SK-N-SH (cell line): Measurements from ENCODE around the gene PIGW. TPM values are rescaled to one million over a fixed set of nuclear protein-coding genes. Genes with fewer than 3 reads are reported as not detected.

Source experiments
- CTCF ChIA-PET: fragments of 300-600, 350-600 bp; formaldehyde crosslinking; extraction: SDS; loops from one replicate; lab custom pipeline; 2021; lab: Yijun Ruan, JAX
- POLR2A ChIA-PET: fragments of 350-600 bp; sonication (Branson Sonifier 250); formaldehyde crosslinking; extraction: SDS; loops from one replicate; lab custom pipeline; 2020; ENCODE audit warnings: antibody characterized with exemption, inconsistent platforms; lab: Yijun Ruan, JAX
- DNase-seq: peaks from one replicate; pipeline ENCODE4 v3.0.0; 2012
- H2AFZ ChIP-seq: fragments of 200-600 bp; sonication (generic); 2 replicates; pipeline ENCODE4 v1.8.1; 2016; ENCODE audit warnings: antibody characterized with exemption, mild to moderate bottlenecking, low read depth
- H3F3A ChIP-seq: fragments of 200-600 bp; sonication (generic); replicated peaks from 2 replicates; pipeline ENCODE3; 2016; ENCODE audit warnings: antibody characterized with exemption, mild to moderate bottlenecking; ENCODE audit not compliant: insufficient read depth
- H3K27ac ChIP-seq, 2 experiments: fragments of 200-500 bp in 1 of 2; fragments of 200-600 bp in 1 of 2; sonication (Bioruptor generic) in 1 of 2; sonication (generic), shearing (Covaris generic) in 1 of 2; 2 replicates each; pipeline versions ENCODE4 v1.5.1 to v1.6.1; 2014 to 2016; ENCODE audit warnings: low read depth in 2 of 2, inconsistent platforms in 1 of 2, low read length in 1 of 2, mild to moderate bottlenecking in 1 of 2, mixed read lengths in 1 of 2
- H3K27me3 ChIP-seq: fragments of 200-600 bp; sonication (generic), shearing (Covaris generic); 2 replicates; pipeline ENCODE4 v1.6.1; 2016; ENCODE audit warnings: mixed run types; ENCODE audit not compliant: insufficient read depth
- H3K36me3 ChIP-seq, 2 experiments: fragments of 200-500 bp in 1 of 2; fragments of 200-600 bp in 1 of 2; sonication (Bioruptor generic) in 1 of 2; sonication (generic) in 1 of 2; replicated peaks in 1 of 2; 2 replicates each; pipeline versions ENCODE3 to v1.5.1; 2014 to 2016; ENCODE audit warnings: low read length in 1 of 2, mild to moderate bottlenecking in 1 of 2; ENCODE audit not compliant: insufficient read depth in 2 of 2, control insufficient read depth in 1 of 2
- H3K4me1 ChIP-seq, 2 experiments: fragments of 200-500 bp in 1 of 2; fragments of 200-600 bp in 1 of 2; sonication (Bioruptor generic) in 1 of 2; sonication (generic), shearing (Covaris generic) in 1 of 2; 2 replicates each; pipeline versions ENCODE4 v1.5.1 to v1.6.1; 2014 to 2016; ENCODE audit warnings: low read depth in 1 of 2, low read length in 1 of 2, mixed run types in 1 of 2; ENCODE audit not compliant: insufficient read depth in 2 of 2, control insufficient read depth in 1 of 2
- H3K4me2 ChIP-seq: fragments of 200-600 bp; sonication (generic), shearing (Covaris generic); 2 replicates; pipeline ENCODE4 v1.6.1; 2017; ENCODE audit warnings: mixed run types
- H3K4me3 ChIP-seq, 2 experiments: fragments of 200-500 bp in 1 of 2; fragments of 200-600 bp in 1 of 2; sonication (Bioruptor generic) in 1 of 2; sonication (generic), shearing (Covaris generic) in 1 of 2; 2 replicates each; pipeline versions ENCODE4 v1.5.1 to v1.8.1; 2014 to 2016; ENCODE audit warnings: low read depth in 2 of 2, inconsistent platforms in 1 of 2, low read length in 1 of 2, mild to moderate bottlenecking in 1 of 2, mixed read lengths in 1 of 2, moderate library complexity in 1 of 2
- H3K79me2 ChIP-seq: fragments of 200-600 bp; sonication (generic); 2 replicates; pipeline ENCODE4 v1.8.1; 2017; ENCODE audit warnings: mild to moderate bottlenecking; ENCODE audit not compliant: insufficient read depth
- H3K9ac ChIP-seq: fragments of 200-600 bp; sonication (generic); 2 replicates; pipeline ENCODE4 v1.6.1; 2017; ENCODE audit warnings: mixed run types
- H3K9me2 ChIP-seq: fragments of 200-600 bp; sonication (generic); 2 replicates; pipeline ENCODE4 v1.6.1; 2017; ENCODE audit warnings: mixed run types
- H3K9me3 ChIP-seq: fragments of 200-600 bp; sonication (generic); 2 replicates; pipeline ENCODE4 v1.6.1; 2017; ENCODE audit warnings: mixed run types, mild to moderate bottlenecking, moderate library complexity
- H4K20me1 ChIP-seq: fragments of 200-600 bp; sonication (generic); 2 replicates; pipeline ENCODE4 v1.6.1; 2017; ENCODE audit warnings: mild to moderate bottlenecking, mixed run types; ENCODE audit not compliant: insufficient read depth
- CTCF ChIP-seq: fragments of 200-600 bp; sonication (generic); IDR thresholded peaks from 2 replicates; pipeline ENCODE4 v1.6.1; 2017; ENCODE audit warnings: antibody characterized with exemption, mild to moderate bottlenecking, moderate library complexity
- ELF1 ChIP-seq: IDR thresholded peaks from 2 replicates; pipeline ENCODE4 v1.4.0; 2012
- EP300 ChIP-seq, 2 experiments: IDR thresholded peaks; 2 replicates each; pipeline versions ENCODE4 v1.4.0 to v1.6.1; 2012; ENCODE audit warnings: borderline replicate concordance in 1 of 2, low read depth in 1 of 2, low read length in 1 of 2
- FOXJ3 ChIP-seq: sonication (generic); formaldehyde crosslinking; IDR thresholded peaks from 2 replicates; pipeline ENCODE4 v1.5.1; 2020; ENCODE audit warnings: mild to moderate bottlenecking, missing genetic modification reagents
- GABPA ChIP-seq: IDR thresholded peaks from 2 replicates; pipeline ENCODE4 v1.4.0; 2012; ENCODE audit warnings: low read depth, mild to moderate bottlenecking
- IRF3 ChIP-seq: fragments of 150-350 bp; IDR thresholded peaks from 2 replicates; pipeline ENCODE4 v1.6.1; 2016; ENCODE audit warnings: mild to moderate bottlenecking, low read depth, low read length
- JUND ChIP-seq: IDR thresholded peaks from 2 replicates; pipeline ENCODE4 v1.4.0; 2012
- MAX ChIP-seq: IDR thresholded peaks from 2 replicates; pipeline ENCODE4 v1.4.0; 2012; ENCODE audit warnings: low read depth
- MEF2A ChIP-seq: IDR thresholded peaks from 2 replicates; pipeline ENCODE4 v1.4.0; 2012; ENCODE audit warnings: low read depth, borderline replicate concordance
- MXI1 ChIP-seq: IDR thresholded peaks from 2 replicates; pipeline ENCODE4 v1.6.1; 2012; ENCODE audit warnings: mild to moderate bottlenecking, low read depth, low read length, improper control_type of control experiment
- PBX3 ChIP-seq: IDR thresholded peaks from 2 replicates; pipeline ENCODE4; 2012
- POLR2AphosphoS5 ChIP-seq: IDR thresholded peaks from 2 replicates; pipeline ENCODE4 v1.6.1; 2012; ENCODE audit warnings: low read depth, low read length
- RAD21 ChIP-seq: IDR thresholded peaks from 2 replicates; pipeline ENCODE4 v1.6.1; 2012; ENCODE audit warnings: mild to moderate bottlenecking, low read length
- RCOR1 ChIP-seq: fragments of 150-350 bp; IDR thresholded peaks from 2 replicates; pipeline ENCODE4 v1.6.1; 2017; ENCODE audit warnings: antibody characterized with exemption, low read length
- RFX5 ChIP-seq: IDR thresholded peaks from 2 replicates; pipeline ENCODE4 v1.6.1; 2012; ENCODE audit warnings: mild to moderate bottlenecking, improper control_type of control experiment, low read length
- RXRA ChIP-seq: IDR thresholded peaks from 2 replicates; pipeline ENCODE4 v1.4.0; 2012; ENCODE audit warnings: low read depth, mild to moderate bottlenecking, borderline replicate concordance
- SMC3 ChIP-seq: IDR thresholded peaks from 2 replicates; pipeline ENCODE4 v1.6.1; 2012; ENCODE audit warnings: low read depth, low read length, improper control_type of control experiment
- TAF1 ChIP-seq: IDR thresholded peaks from 2 replicates; pipeline ENCODE4 v1.6.1; 2012; ENCODE audit warnings: low read depth, mild to moderate bottlenecking, low read length, moderate library complexity, borderline replicate concordance
- TCF12 ChIP-seq: IDR thresholded peaks from 2 replicates; pipeline ENCODE4 v1.4.0; 2012
- TEAD4 ChIP-seq: IDR thresholded peaks from 2 replicates; pipeline ENCODE4 v1.4.0; 2012; ENCODE audit warnings: mild to moderate bottlenecking, borderline replicate concordance; ENCODE audit not compliant: insufficient read depth
- YY1 ChIP-seq: IDR thresholded peaks from 2 replicates; pipeline ENCODE4 v1.4.0; 2012; ENCODE audit warnings: low read depth, mild to moderate bottlenecking
- ZBTB33 ChIP-seq: IDR thresholded peaks from 2 replicates; pipeline ENCODE4 v1.4.0; 2012; ENCODE audit warnings: low read depth, borderline replicate concordance
- WGBS: methylation state at CpG from one replicate; pipeline ENCODE4 v1.1.6; 2017; ENCODE audit warnings: low lambda C conversion rate; 5-methylcytosine and 5-hydroxymethylcytosine counted together
- polyA plus RNA-seq, 3 experiments: library from polyadenylated mRNA; depleted of rRNA; stranded (reverse); fragments of >200 nt; gene quantifications; 2 replicates each; pipeline ENCODE4 v1.2.3, GENCODE V29; 2012

PIGW gene
- polyA plus RNA-seq, 1 of the 3 experiments (the other 2 are of a cell fraction) = 10.1 TPM

GRCh38 chr17:36496018-36496789 is 38.6 kb upstream of the PIGW start (continued):
- no peak for TF ChIP-seq CTCF
- no peak for TF ChIP-seq TAF1
- no peak for TF ChIP-seq TEAD4
- no peak for TF ChIP-seq RCOR1
- TF ChIP-seq ELF1 = no peak
- TF ChIP-seq IRF3 = no peak
- TF ChIP-seq SMC3 = no peak
- no peak for TF ChIP-seq EP300 (IDR thresholded peaks at IDR 0.05; ENCODE audit: borderline replicate concordance in 1 of 2, low read depth in 1 of 2, low read length in 1 of 2)
- no peak for TF ChIP-seq YY1

GRCh38 chr17:36498155-36498554 is 36.6 kb upstream of the PIGW start:
- H3K4me2 ChIP-seq = no peak overlapping the region
- H3F3A ChIP-seq = no peaks in the 10 kb centered on the region
- ChIA-PET CTCF (interaction anchor here (4.4 kb wide), 1 partner anchor 15 kb away, joined by 22 read pairs; no protein-coding TSS in a partner anchor), POLR2A (interaction anchor here (0.6 to 1.6 kb wide), 5 partner anchors 12 to 46 kb away, joined by 3 to 13 read pairs (median 4); partner anchors contain the start of genes GGNBP2, MYO19, PIGW and ZNHIT3)
- no peaks in the 10 kb centered on the region for H3K9me2 ChIP-seq
- no peaks in the 10 kb centered on the region for H4K20me1 ChIP-seq
- peak; percentile 64 for DNase-seq
- no peaks in the 10 kb centered on the region for H3K27me3 ChIP-seq
- no peak for TF ChIP-seq POLR2AphosphoS5
- no peak for TF ChIP-seq RXRA
- TF ChIP-seq FOXJ3 (CRISPR knock-in tag) = no peak
- TF ChIP-seq RFX5 = no peak
- TF ChIP-seq TEAD4 = no peak
- TF ChIP-seq RAD21 = no peak
- TF ChIP-seq JUND = no peak
- TF ChIP-seq ZBTB33 = no peak
- no peak for TF ChIP-seq GABPA
- no peak for TF ChIP-seq SMC3
- TF ChIP-seq MEF2A = no peak
- no peak for TF ChIP-seq PBX3
- TF ChIP-seq TCF12 = no peak
- no peak for TF ChIP-seq TAF1
- TF ChIP-seq MXI1 = no peak
- no peak for TF ChIP-seq MAX
- WGBS = 82% methylated on average over 5 of the region's 9 CpGs
- no peaks in the 10 kb centered on the region for H3K9me3 ChIP-seq
- no peak overlapping the region for H2AFZ ChIP-seq
- H3K4me3 ChIP-seq = no peak overlapping the region
- H3K27ac ChIP-seq = peak overlapping the region in 1 of 2 experiments; percentile 92; a peak in 2 of 4 replicates
- peaks cover 39 to 59% of the 10 kb centered on the region in 2 experiments for H3K36me3 ChIP-seq
- H3K4me1 ChIP-seq = peaks cover 0 to 22% of the 10 kb centered on the region in 2 experiments; a peak in 1 of 4 replicates
- H3K9ac ChIP-seq = no peak overlapping the region
- no peaks in the 10 kb centered on the region for H3K79me2 ChIP-seq
